HL-60 (cell line): ENCODE results near the gene KLF15.

Source experiments
- DNase-seq, 2 experiments: peaks; one replicate each; pipeline ENCODE4 v3.0.0-alpha.2; 2010 to 2020; ENCODE audit warnings: low read depth in 1 of 2, low spot score in 1 of 2
- H3K27ac ChIP-seq: fragments of 250-450 bp; sonication (Bioruptor Pico); replicated peaks from 2 replicates; pipeline ENCODE4 v1.5.1; 2020; ENCODE audit warnings: mild to moderate bottlenecking, moderate library complexity
- H3K27me3 ChIP-seq: fragments of 250-450 bp; sonication (Bioruptor Pico); 2 replicates; pipeline ENCODE4 v1.5.1; 2021; ENCODE audit warnings: mild to moderate bottlenecking, moderate library complexity; ENCODE audit not compliant: insufficient read depth, poor library complexity, severe bottlenecking
- H3K4me3 ChIP-seq: replicated peaks from 2 replicates; pipeline ENCODE4 v1.5.1; 2011; ENCODE audit warnings: mild to moderate bottlenecking, control low read depth, low read length; ENCODE audit not compliant: insufficient read depth
- GABPA ChIP-seq: IDR thresholded peaks from 2 replicates; pipeline ENCODE4 v1.6.1; 2012; ENCODE audit warnings: low read depth
- POLR2AphosphoS5 ChIP-seq: IDR thresholded peaks from 2 replicates; pipeline ENCODE4 v1.6.1; 2012; ENCODE audit warnings: low read depth
- SPI1 ChIP-seq: IDR thresholded peaks from 2 replicates; pipeline ENCODE4 v1.6.1; 2012; ENCODE audit warnings: low read depth, mild to moderate bottlenecking, borderline replicate concordance
- TF ChIP-seq, protein P1 (sequence below): IDR thresholded peaks from 2 replicates; pipeline ENCODE4 v1.6.1; 2012; ENCODE audit warnings: low read depth; ENCODE audit not compliant: insufficient replicate concordance
- TF ChIP-seq, protein P2 (sequence below): IDR thresholded peaks from one replicate; pipeline ENCODE4 v1.5.1; 2011; ENCODE audit warnings: low read length, control low read depth, inconsistent platforms; ENCODE audit not compliant: insufficient read depth

Gene KLF15

DNA sequence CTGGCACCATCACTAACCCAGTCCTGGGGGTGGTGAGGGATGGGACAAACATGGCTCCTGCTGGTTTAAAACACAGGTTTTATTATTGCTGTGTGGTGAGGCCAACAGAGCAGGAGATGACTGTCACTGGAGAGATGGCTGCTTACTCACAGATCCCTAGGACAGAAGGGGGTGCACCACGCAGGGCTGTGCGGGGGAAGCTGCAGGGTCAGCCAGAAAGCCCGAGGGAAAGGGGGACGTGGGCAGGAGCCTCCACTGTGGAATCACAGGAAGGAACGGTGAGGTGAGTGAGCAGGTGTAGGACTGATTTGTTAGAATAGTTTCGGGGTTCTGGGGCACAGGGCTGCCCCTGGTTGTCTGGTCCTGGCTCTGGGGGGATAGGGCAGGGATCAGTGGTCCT lies 45.0 kb upstream of the KLF15 start:
- TF ChIP-seq, protein P1, sequence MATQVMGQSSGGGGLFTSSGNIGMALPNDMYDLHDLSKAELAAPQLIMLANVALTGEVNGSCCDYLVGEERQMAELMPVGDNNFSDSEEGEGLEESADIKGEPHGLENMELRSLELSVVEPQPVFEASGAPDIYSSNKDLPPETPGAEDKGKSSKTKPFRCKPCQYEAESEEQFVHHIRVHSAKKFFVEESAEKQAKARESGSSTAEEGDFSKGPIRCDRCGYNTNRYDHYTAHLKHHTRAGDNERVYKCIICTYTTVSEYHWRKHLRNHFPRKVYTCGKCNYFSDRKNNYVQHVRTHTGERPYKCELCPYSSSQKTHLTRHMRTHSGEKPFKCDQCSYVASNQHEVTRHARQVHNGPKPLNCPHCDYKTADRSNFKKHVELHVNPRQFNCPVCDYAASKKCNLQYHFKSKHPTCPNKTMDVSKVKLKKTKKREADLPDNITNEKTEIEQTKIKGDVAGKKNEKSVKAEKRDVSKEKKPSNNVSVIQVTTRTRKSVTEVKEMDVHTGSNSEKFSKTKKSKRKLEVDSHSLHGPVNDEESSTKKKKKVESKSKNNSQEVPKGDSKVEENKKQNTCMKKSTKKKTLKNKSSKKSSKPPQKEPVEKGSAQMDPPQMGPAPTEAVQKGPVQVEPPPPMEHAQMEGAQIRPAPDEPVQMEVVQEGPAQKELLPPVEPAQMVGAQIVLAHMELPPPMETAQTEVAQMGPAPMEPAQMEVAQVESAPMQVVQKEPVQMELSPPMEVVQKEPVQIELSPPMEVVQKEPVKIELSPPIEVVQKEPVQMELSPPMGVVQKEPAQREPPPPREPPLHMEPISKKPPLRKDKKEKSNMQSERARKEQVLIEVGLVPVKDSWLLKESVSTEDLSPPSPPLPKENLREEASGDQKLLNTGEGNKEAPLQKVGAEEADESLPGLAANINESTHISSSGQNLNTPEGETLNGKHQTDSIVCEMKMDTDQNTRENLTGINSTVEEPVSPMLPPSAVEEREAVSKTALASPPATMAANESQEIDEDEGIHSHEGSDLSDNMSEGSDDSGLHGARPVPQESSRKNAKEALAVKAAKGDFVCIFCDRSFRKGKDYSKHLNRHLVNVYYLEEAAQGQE: no peak
- TF ChIP-seq SPI1 (no peak), GABPA (no peak), POLR2AphosphoS5 (no peak)
- TF ChIP-seq, protein P2, sequence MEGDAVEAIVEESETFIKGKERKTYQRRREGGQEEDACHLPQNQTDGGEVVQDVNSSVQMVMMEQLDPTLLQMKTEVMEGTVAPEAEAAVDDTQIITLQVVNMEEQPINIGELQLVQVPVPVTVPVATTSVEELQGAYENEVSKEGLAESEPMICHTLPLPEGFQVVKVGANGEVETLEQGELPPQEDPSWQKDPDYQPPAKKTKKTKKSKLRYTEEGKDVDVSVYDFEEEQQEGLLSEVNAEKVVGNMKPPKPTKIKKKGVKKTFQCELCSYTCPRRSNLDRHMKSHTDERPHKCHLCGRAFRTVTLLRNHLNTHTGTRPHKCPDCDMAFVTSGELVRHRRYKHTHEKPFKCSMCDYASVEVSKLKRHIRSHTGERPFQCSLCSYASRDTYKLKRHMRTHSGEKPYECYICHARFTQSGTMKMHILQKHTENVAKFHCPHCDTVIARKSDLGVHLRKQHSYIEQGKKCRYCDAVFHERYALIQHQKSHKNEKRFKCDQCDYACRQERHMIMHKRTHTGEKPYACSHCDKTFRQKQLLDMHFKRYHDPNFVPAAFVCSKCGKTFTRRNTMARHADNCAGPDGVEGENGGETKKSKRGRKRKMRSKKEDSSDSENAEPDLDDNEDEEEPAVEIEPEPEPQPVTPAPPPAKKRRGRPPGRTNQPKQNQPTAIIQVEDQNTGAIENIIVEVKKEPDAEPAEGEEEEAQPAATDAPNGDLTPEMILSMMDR: no peak
- no peak overlapping the region for H3K27ac ChIP-seq
- H3K27me3 ChIP-seq: no peaks in the 10 kb centered on the region
- DNase-seq: no peak
- no peak overlapping the region for H3K4me3 ChIP-seq

DNA sequence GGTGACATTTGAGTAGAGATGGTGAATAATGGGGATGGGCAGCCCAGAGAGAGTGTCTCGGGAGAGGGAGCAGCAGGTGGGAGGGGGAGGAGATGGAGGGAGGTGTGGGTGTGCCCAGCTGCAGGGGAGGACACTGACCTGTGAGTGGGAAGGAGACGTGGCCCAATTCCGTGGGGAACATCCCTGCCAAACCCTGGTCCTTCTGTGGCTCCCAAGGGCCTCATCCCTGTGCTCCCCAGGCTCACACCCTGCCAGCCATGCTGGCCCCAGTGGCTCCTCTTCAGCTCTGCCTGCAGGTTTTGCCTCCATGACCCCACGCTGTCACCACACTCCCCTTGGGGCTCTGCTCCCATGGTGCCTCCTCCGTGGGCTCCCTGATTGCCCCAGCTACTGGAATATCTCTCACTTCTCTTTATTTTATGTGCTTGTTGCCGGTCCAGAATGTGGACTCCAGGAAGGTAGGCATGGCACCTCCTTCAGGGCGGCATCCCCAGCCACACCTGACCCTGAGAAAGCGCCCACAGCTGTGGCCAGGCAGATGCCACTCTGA lies 44.5 kb upstream of the KLF15 start:
- H3K4me3 ChIP-seq: no peak overlapping the region
- TF ChIP-seq GABPA: no peak
- TF ChIP-seq, protein P1: no peak
- no peak for TF ChIP-seq SPI1
- no peak for TF ChIP-seq POLR2AphosphoS5
- TF ChIP-seq, protein P2: no peak
- DNase-seq: no peak

DNA sequence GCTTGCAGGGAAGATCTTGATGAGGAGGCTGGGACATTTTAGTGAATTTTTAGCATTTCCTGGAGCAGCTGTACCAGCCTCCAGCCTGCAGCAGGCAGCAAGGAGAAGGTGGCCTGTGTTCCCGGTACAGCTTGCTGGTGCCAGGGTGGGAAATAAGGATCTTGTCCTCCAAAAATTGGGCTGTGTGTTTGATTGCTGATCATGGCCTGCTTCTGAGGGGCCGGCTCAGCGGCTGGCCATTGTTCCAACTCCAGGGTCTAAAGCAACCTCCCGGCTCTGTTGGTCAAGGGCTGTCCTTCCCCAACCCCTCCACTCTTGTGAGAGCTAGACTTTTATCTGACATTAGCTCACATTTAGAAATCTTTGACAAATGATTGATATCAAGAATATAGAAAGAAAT lies 42.5 kb upstream of the KLF15 start:
- Histone ChIP-seq H3K27ac (no peak overlapping the region), H3K4me3 (no peak overlapping the region)

More for the DNA sequence above, 44.5 kb upstream of the KLF15 start:
- no peak overlapping the region for H3K27ac ChIP-seq
- H3K27me3 ChIP-seq: no peaks in the 10 kb centered on the region

DNA sequence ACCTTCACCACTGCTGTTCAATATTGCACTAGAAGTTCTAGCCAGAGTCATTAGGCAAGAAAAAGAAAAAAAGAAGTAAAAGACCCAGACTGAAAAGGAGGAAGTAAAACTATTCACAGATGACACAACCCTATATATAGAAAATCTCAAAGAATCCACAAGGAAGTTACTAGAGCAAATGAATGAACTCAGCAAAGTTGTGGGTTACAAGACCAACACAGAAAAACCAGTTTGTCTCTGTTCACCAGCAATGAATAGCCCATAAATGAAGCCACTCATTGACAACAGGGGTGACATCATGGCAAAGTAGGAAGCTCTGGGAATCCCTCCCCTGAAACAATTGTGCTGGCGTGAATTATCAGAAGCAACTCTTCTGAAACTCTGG lies 42.1 kb upstream of the KLF15 start:
- TF ChIP-seq GABPA (no peak), POLR2AphosphoS5 (no peak), SPI1 (no peak; the same call in 1 of the 2 replicates)
- TF ChIP-seq, protein P1: no peak
- TF ChIP-seq, protein P2: no peak
- DNase-seq: peak; percentile 4 to 28
- Histone ChIP-seq H3K4me3 (no peak overlapping the region), H3K27me3 (no peaks in the 10 kb centered on the region), H3K27ac (no peak overlapping the region)

More for the DNA sequence above, 42.5 kb upstream of the KLF15 start:
- TF ChIP-seq, protein P2: no peak
- H3K27me3 ChIP-seq: no peaks in the 10 kb centered on the region
- DNase-seq: no peak
